ENCODE results near the gene IMPACT. TPM values are rescaled to one million over a fixed set of nuclear protein-coding genes. Genes with fewer than 3 reads are reported as not detected.

IMPACT gene
- polyA plus RNA-seq, 3 donors from 2014 or later = 9.3 to 12.9 (median 11.1) TPM

DNA sequence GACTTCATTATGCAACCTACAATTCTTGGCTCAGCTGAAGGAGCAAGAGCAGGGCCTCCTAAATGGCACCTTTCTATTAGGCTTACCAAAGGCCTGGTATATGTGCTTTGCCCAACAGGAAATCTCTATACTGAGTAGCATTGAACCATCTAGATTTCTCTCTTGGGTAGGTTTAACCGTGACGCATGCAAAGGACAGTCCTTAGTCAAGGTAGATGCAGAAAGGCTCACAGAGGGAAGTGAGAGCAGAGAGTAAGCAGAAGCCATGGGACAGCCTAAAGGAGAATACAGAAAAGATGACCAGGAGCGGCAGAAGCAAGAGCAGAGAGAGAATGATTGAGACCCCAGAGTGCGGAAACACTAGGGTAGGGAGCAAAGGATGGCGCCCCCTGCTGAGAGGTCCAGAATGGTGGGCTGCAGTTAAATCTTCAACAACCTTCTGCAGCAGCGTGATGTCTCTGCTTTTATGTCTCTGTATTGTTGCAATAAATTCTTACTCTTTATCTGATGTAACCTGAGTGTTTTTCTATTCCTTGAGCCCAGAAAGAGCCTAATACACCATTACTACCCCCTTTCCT is 24.2 kb upstream of the IMPACT start:
- no peak for DNase-seq
- Mint-ChIP-seq H3K27ac (no peak overlapping the region), H3K4me3 (no peak overlapping the region), H3K9me3 (peaks cover 0 to 3% (median 0%) of the 10 kb centered on the region in 6 donors), H3K36me3 (no peaks in the 10 kb centered on the region), H3K4me1 (peaks cover 4 to 7% of the 10 kb centered on the region in 2 donors), H3K27me3 (ENCODE audit: low read depth in 3 of 3) (peaks cover 4 to 26% (median 8%) of the 10 kb centered on the region in 3 donors)

DNA sequence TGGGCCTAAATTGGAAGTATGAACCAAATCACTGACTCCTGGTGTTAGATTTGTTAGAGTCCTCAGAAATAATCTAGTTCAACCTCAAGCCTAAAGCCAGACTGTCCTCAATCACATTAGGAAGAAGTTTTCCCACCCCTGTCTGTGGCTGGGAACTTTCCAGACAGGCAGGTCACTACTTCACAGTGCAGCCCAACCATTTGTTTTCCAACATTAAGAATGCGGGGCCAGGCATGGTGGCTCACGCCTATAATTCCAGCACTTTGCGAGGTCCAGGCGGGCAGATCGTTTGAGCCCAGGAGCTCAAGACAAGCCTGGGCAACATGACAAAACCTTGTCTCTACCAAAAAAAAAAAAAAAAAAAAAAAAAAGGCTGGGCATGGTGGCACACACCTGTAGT is 23.4 kb upstream of the IMPACT start:
- peaks cover 4 to 25% (median 8%) of the 10 kb centered on the region in 3 donors for H3K27me3 Mint-ChIP-seq (ENCODE audit: low read depth in 3 of 3)
- peaks cover 2 to 3% of the 10 kb centered on the region in 2 donors for H3K4me1 Mint-ChIP-seq
- no peaks in the 10 kb centered on the region for H3K36me3 Mint-ChIP-seq
- no peak overlapping the region for H3K4me3 Mint-ChIP-seq
- no peaks in the 10 kb centered on the region for H3K9me3 Mint-ChIP-seq
- no peak overlapping the region for H3K27ac Mint-ChIP-seq
- no peak for DNase-seq

DNA sequence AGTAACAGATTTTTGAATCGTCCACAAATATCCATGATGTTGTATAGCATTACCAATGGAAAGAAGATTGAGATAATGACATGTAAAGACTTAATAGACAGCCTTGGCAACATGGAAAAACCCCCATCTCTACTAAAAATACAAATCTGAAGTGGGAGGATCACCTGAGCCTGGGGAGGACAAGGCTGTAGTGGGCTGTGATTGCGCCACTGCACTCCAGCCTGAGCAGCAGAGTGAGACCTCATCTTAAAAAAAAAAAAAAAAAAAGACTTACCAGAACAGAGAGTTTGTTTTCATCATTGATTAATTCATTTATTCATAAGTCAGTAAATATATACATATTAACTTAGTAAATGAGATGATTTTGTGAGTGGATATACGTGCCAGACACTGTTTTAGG is 21.9 kb upstream of the IMPACT start:
- no peak overlapping the region for H3K27ac Mint-ChIP-seq
- H3K9me3 Mint-ChIP-seq = peaks cover 0 to 3% (median 0%) of the 10 kb centered on the region in 6 donors
- no peaks in the 10 kb centered on the region for H3K4me1 Mint-ChIP-seq
- H3K4me3 Mint-ChIP-seq = no peak overlapping the region
- no peak for DNase-seq
- peaks cover 4 to 23% (median 9%) of the 10 kb centered on the region in 3 donors for H3K27me3 Mint-ChIP-seq (ENCODE audit: low read depth in 3 of 3)
- peaks cover 0 to 4% (median 0%) of the 10 kb centered on the region in 3 donors for H3K36me3 Mint-ChIP-seq

DNA sequence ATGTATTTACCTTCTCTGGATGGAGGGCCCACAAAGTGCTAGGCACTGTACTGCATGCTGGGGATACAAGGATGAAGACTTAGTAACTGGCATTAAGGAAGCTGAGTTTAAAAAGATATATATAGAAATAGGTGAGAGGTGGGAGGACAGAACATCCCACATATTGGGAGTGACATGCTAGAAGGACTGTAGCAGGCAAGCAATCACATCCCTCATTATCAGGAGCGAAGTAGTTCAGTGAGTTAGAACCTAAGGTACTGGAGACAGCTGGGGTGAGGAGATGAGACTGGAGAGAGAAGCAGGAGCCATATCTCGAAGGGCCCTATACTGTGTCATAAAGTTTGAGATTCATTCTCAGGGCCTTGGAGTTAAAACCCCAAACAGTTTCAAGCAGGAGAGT is 18.0 kb upstream of the IMPACT start:
- Mint-ChIP-seq H3K9me3 (peaks cover 0 to 5% (median 0%) of the 10 kb centered on the region in 6 donors), H3K4me3 (no peak overlapping the region), H3K27ac (no peak overlapping the region), H3K4me1 (no peaks in the 10 kb centered on the region), H3K27me3 (ENCODE audit: low read depth in 3 of 3) (peaks cover 4 to 27% (median 9%) of the 10 kb centered on the region in 3 donors), H3K36me3 (peaks cover 0 to 4% (median 0%) of the 10 kb centered on the region in 3 donors)
- no peak for DNase-seq

DNA sequence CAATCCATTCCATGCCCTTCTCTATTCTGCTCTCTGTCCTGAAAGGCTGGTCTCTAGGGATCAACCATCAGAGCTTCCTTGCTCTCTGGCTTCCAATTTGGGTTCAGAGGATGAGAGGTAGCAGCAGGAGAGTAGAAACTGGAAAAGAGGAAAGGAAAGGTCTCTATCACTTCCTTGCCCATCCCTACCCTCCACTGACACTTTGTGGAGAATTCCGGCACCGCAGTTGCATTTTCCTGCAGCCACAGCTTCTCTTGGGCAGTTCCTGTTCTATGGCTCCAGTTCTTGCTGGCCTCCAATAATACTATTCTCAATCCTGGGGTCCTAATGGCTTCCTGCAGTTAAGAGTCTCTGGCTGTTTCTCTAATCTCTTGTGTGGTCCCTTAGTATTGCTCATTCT is 13.3 kb upstream of the IMPACT start:
- Mint-ChIP-seq H3K4me1 (no peaks in the 10 kb centered on the region), H3K27ac (no peak overlapping the region), H3K27me3 (ENCODE audit: low read depth in 3 of 3) (peaks cover 2 to 29% (median 4%) of the 10 kb centered on the region in 3 donors), H3K36me3 (peaks cover 0 to 4% (median 0%) of the 10 kb centered on the region in 3 donors), H3K9me3 (peaks cover 0 to 5% (median 0%) of the 10 kb centered on the region in 6 donors), H3K4me3 (no peak overlapping the region)
- no peak for DNase-seq

DNA sequence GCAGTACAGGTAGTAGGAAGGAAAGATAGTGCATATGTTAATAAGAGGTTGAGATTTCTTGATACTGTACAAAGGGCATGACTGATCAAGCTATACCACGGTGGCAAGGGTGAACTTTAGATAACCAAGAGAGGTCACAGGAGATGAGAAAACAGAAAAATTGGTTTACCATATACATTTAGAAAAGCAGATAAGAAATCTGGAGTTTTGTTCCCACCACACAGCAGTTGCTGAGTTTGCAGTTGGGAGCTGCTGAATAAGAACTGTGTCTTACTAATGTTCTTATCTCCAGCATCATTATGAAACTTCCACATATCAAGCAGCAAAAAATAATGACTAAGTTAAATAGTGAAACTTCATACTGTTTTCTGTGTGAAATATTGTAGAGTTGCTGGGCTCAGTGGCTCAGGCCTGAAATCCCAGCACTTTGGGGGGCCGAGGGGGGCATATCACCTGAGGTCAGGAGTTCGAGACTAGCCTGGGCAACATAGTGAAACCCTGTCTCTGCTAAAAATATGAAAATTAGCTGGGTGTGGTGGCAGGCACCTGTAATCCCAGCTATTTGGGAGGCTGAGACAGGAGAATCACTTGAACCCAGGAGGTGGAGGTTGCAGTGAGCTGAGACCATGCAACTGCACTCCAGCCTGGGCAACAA is 12.0 kb upstream of the IMPACT start:
- peaks cover 0 to 24% (median 3%) of the 10 kb centered on the region in 3 donors for H3K27me3 Mint-ChIP-seq (ENCODE audit: low read depth in 3 of 3)
- H3K9me3 Mint-ChIP-seq = peaks cover 0 to 3% (median 0%) of the 10 kb centered on the region in 6 donors
- H3K36me3 Mint-ChIP-seq = peaks cover 0 to 5% (median 0%) of the 10 kb centered on the region in 3 donors
- no peak overlapping the region for H3K4me3 Mint-ChIP-seq
- no peak for DNase-seq
- H3K27ac Mint-ChIP-seq = no peak overlapping the region
- H3K4me1 Mint-ChIP-seq = no peaks in the 10 kb centered on the region

DNA sequence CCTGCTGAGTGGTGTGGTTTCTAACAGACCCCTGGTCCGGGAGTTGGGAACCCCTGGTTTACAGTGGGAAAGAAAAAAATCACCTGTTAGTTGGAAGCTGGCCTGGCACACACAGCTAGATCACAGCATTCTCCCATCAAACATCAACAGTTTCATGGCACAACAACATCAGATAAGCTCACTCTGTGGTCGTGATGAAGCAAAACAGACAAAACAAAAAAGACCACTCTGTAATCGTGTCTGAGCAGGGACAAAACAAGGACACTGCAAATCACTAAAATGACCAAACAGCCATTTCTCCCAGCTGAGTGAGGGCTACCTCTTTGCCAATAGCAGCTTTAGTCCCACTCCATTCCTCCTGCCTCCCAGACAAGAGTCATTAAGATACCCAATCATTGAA is 9.0 kb upstream of the IMPACT start:
- Mint-ChIP-seq H3K4me1 (no peaks in the 10 kb centered on the region), H3K4me3 (no peak overlapping the region), H3K27ac (no peak overlapping the region), H3K36me3 (peaks cover 0 to 5% (median 0%) of the 10 kb centered on the region in 3 donors), H3K9me3 (peaks cover 0 to 2% (median 0%) of the 10 kb centered on the region in 6 donors), H3K27me3 (ENCODE audit: low read depth in 3 of 3) (peaks cover 0 to 21% (median 7%) of the 10 kb centered on the region in 3 donors)
- DNase-seq = no peak

DNA sequence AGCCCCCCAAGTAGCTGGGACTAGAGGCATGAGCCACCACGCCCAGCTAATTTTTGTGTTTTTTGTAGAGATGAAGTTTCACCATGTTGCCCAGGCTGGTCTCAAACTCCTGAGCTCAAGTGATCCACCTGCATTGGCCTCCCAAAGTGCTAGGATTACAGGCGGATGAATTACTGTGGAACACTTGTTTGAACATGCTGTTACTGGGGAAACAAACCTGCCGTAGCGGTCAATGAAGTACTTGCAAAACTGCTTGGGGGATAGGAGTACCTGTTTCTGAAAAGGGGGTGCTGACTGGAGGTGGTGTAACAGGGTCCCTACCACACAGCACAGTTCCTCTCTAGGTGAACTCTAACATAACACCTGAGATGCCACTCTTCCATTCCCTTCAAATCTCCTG is 5.9 kb upstream of the IMPACT start:
- no peak overlapping the region for H3K27ac Mint-ChIP-seq
- H3K36me3 Mint-ChIP-seq = peaks cover 1 to 12% (median 2%) of the 10 kb centered on the region in 3 donors
- H3K27me3 Mint-ChIP-seq (ENCODE audit: low read depth in 3 of 3) = peaks cover 0 to 18% (median 7%) of the 10 kb centered on the region in 3 donors
- H3K9me3 Mint-ChIP-seq = peaks cover 0 to 10% (median 2%) of the 10 kb centered on the region in 6 donors
- no peak for DNase-seq
- H3K4me3 Mint-ChIP-seq = no peak overlapping the region
- H3K4me1 Mint-ChIP-seq = peaks cover 1 to 3% of the 10 kb centered on the region in 2 donors

DNA sequence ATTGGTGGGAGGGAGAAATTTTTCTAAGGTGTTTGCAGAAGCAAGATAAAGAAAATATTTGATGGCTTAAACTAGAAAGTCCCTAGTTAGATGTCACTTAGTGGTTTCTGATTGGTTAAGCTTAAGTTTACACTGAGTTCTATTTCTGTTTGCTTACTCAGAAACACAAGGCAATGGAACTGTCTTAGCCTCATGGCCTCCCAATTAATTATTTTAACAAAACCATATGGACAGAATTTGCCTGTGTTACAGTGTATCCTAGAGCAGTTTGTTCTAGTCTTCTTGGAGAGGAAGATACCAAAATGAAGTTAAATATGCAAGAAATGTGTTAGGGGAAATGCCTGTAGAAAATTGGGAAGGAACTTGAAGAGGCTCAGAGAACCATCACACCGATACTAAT is 4.6 kb upstream of the IMPACT start:
- Mint-ChIP-seq H3K4me1 (peaks cover 11% of the 10 kb centered on the region in 2 donors), H3K36me3 (peaks cover 6 to 12% (median 8%) of the 10 kb centered on the region in 3 donors), H3K9me3 (peaks cover 0 to 18% (median 6%) of the 10 kb centered on the region in 6 donors), H3K4me3 (no peak overlapping the region), H3K27ac (no peak overlapping the region), H3K27me3 (ENCODE audit: low read depth in 3 of 3) (peaks cover 0 to 19% (median 7%) of the 10 kb centered on the region in 3 donors)
- no peak for DNase-seq

DNA sequence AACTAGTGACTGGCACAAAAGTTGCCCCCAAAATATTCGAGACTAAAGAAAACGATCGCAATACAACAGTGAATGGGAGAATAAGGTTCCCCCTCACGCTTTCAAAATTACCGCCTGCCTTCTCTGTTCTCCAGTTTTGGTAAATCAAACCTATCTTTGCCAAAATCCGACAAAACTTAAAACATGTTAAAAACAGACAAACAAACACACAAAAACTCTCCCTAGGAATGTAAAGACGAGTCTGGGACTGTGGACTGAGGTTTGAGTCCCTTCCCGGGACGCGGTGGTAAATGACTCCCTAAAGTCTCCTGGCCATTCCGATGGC is 435 bp upstream of the IMPACT start:
- peaks cover 22 to 24% of the 10 kb centered on the region in 2 donors for H3K4me1 Mint-ChIP-seq

DNA sequence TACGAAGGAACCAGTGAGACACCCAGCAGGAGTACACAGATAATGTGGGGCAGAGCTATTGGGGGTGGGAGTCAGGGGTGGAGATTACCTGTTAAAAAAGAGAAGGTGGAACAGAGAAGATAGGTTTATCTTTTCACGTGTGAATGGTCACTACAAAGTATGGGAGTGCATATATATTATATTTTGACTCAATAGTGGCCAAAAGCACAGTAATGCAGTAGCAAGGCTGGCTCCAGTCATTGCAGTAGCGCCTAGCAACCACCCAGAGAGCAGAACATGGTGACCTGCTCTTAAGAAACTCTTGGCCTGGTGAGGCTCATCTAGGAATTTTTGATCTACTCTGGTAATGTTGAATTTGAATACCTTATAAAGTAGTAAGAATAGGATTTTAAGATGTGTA is 1.0 kb downstream of the IMPACT start:
- Mint-ChIP-seq H3K9me3 (peaks cover 0 to 18% (median 6%) of the 10 kb centered on the region in 6 donors), H3K4me1 (peaks cover 22 to 24% of the 10 kb centered on the region in 2 donors), H3K4me3 (peak overlapping the region; percentile 85 to 92 (median 91)), H3K27me3 (ENCODE audit: low read depth in 3 of 3) (peaks cover 0 to 11% (median 3%) of the 10 kb centered on the region in 3 donors), H3K27ac (peak overlapping the region in 2 of 6 donors; percentile 41 to 75), H3K36me3 (peaks cover 7 to 21% (median 14%) of the 10 kb centered on the region in 3 donors)
- DNase-seq = no peak

More for the DNA sequence above, 435 bp upstream of the IMPACT start:
- Mint-ChIP-seq H3K27me3 (ENCODE audit: low read depth in 3 of 3) (peaks cover 0 to 11% (median 5%) of the 10 kb centered on the region in 3 donors), H3K4me3 (peak overlapping the region; percentile 76 to 88 (median 85)), H3K27ac (peak overlapping the region in 4 of 6 donors; percentile 23 to 85 (median 33)), H3K9me3 (peaks cover 0 to 18% (median 6%) of the 10 kb centered on the region in 6 donors), H3K36me3 (peaks cover 6 to 16% (median 11%) of the 10 kb centered on the region in 3 donors)
- no peak for DNase-seq

DNA sequence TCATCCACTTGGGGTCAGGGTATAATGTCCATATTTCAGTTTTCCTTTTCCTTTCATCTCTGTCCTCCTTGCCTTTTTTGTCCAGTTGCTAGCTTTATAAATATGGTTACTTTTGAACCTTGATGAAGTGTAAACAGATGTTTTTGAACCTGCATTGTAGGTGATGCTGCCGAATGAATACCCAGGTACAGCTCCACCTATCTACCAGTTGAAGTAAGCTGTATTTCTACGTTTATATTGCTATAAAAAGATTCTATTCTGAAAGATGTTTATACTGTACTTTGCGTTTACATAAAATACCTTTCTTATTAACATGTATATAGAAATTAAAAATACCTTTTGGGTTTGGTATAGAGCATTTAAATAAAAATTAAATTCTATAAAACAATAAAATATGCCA is 2.2 kb downstream of the IMPACT start:
- Mint-ChIP-seq H3K9me3 (peaks cover 0 to 18% (median 5%) of the 10 kb centered on the region in 6 donors), H3K4me1 (peaks cover 22 to 24% of the 10 kb centered on the region in 2 donors), H3K27me3 (ENCODE audit: low read depth in 3 of 3) (peaks cover 0 to 11% (median 3%) of the 10 kb centered on the region in 3 donors), H3K36me3 (peaks cover 11 to 21% (median 17%) of the 10 kb centered on the region in 3 donors), H3K27ac (no peak overlapping the region), H3K4me3 (no peak overlapping the region)
- no peak for DNase-seq

DNA sequence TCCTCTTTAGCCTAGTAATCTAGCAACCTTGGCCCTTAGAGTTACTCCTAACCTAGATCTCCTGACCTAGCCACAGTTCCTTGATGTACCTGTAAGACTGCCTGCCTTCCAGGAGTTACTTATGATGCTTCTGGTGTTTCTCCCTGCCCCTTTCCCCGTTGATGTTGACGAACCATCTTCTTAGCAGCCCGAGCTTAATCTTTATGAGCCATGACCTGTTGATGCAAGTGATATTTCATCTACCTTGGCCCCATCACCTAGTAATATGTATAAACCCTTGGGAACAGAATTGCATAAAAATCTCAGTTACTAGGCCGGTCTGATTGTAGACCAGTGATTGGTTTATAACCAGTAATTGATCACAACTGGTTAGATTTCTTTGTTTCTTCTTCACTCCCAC is 2.7 kb downstream of the IMPACT start:
- Mint-ChIP-seq H3K4me1 (peaks cover 22 to 24% of the 10 kb centered on the region in 2 donors), H3K36me3 (peaks cover 11 to 19% (median 17%) of the 10 kb centered on the region in 3 donors), H3K4me3 (no peak overlapping the region), H3K9me3 (peaks cover 0 to 17% (median 5%) of the 10 kb centered on the region in 6 donors), H3K27ac (no peak overlapping the region), H3K27me3 (ENCODE audit: low read depth in 3 of 3) (peaks cover 0 to 11% (median 3%) of the 10 kb centered on the region in 3 donors)
- DNase-seq = no peak

DNA sequence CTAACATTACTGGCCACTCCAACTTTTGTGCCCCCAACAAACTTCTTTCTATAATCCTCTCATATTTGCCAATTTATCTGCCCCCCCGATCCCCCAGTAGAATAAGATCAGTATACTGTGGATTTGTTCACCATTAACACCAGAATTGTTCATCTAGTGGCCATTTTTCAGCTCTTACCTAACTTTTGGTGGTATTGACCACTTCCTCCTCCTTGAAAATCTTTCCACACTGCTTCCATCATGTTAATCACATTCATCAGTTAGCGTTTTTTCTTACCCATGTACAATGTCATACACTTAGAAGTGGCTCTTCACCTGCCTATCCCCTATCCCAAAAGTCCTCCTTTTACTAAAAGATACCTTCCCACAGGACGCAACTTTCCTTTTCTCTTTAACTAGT is 6.1 kb downstream of the IMPACT start:
- Mint-ChIP-seq H3K4me3 (no peak overlapping the region), H3K9me3 (no peaks in the 10 kb centered on the region), H3K36me3 (peaks cover 11 to 32% (median 23%) of the 10 kb centered on the region in 3 donors), H3K27ac (no peak overlapping the region), H3K27me3 (ENCODE audit: low read depth in 3 of 3) (no peaks in the 10 kb centered on the region), H3K4me1 (peaks cover 4 to 6% of the 10 kb centered on the region in 2 donors)
- no peak for DNase-seq

All from immature natural killer cell (primary cell).